ENCODE measurements around the gene CDH12.

DNA sequence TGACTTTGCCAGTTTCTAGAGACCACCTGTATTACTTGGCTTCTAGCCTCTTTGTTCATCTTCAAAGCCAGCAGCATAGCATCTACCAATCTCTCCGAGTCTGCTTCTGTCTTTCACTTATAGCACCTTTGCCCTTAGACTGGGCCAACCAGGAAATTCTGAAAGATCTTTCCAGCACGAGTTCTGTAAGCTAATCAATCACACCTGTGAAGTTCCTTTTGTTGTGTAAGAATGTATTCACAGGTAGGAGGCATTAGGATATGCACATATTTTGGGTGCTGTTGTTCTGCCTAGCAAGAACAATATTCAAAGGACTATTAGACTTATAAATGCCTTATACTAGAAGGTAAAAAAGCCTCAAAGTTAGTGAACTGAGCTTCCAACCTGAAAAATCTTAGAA lies 232.1 kb downstream of the CDH12 start:
- no peak for TF ChIP-seq POLR2AphosphoS5 (IDR thresholded peaks at IDR 0.05; ENCODE audit: low read depth)
- TF ChIP-seq, protein P1, sequence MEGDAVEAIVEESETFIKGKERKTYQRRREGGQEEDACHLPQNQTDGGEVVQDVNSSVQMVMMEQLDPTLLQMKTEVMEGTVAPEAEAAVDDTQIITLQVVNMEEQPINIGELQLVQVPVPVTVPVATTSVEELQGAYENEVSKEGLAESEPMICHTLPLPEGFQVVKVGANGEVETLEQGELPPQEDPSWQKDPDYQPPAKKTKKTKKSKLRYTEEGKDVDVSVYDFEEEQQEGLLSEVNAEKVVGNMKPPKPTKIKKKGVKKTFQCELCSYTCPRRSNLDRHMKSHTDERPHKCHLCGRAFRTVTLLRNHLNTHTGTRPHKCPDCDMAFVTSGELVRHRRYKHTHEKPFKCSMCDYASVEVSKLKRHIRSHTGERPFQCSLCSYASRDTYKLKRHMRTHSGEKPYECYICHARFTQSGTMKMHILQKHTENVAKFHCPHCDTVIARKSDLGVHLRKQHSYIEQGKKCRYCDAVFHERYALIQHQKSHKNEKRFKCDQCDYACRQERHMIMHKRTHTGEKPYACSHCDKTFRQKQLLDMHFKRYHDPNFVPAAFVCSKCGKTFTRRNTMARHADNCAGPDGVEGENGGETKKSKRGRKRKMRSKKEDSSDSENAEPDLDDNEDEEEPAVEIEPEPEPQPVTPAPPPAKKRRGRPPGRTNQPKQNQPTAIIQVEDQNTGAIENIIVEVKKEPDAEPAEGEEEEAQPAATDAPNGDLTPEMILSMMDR (IDR thresholded peaks at IDR 0.05; ENCODE audit: insufficient read depth, low read length) = no peak
